Stimulated activated CD8-positive, alpha-beta memory T cell treated with anti-CD3 and anti-CD28 coated beads, Interleukin-12 subunit alpha, Interleukin-12 subunit beta, amount 100 ng/mL, for 1 hour (primary cell): ENCODE measurements around the gene NTMT1.

Experiments
- DNase-seq: peaks from one replicate; pipeline ENCODE4 v3.0.0-alpha.2; 2020; ENCODE audit warnings: low read depth

Gene NTMT1

GRCh38 chr9:129637102-129637501, 11.1 kb downstream of the NTMT1 start:
- no peak for DNase-seq

- no peak for DNase-seq
Measured at GRCh38 chr9:129637673-129638439, 11.9 kb downstream of the NTMT1 start.

DNA sequence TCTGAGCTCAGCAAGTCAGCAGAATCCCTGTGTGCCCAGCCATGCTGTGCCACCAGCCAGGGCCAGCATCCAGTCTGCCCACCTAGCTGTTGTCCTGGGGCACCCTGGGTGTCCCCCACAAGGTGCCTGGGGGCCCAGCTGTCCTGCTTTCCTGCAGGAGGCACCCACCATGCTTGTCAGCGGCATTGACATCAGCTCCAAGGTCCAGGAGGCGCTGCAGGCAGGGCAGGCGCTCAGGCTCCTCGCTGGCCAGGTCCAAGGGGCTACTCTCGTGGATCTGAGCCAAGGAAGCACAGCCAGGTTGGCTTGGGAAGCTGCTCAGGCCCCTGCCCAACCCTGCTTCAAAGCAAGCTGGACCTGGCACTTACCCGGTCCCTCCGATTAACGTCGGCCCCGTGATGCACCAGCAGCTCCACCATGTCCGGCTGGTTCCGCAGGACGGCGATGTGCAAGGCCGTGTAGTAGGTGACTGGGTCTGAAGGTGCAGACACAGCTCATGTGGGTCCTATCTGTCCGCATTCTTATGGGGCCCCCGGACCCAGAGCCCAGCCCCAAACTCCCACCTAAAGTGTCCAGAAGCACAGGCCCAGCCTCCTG, 13.2 kb downstream of the NTMT1 start:
- DNase-seq, result no peak

DNA sequence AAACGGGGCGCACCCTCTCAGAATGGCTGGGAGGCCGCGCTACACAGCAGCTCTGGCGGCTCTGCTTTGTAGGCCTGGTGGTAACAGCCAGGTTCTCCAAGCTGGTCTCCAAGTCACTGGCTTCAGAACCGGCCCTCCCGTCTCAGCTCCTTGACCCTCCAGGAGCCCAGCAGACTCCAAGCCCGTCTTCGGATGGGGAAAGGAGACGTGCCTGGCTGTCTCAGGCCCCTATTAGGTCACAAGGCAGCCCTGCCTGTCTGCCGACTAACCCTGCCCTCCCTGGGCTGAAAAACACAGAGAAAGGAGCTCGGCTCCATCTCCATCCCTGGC, 13.8 kb downstream of the NTMT1 start:
- DNase-seq, result no peak

DNA sequence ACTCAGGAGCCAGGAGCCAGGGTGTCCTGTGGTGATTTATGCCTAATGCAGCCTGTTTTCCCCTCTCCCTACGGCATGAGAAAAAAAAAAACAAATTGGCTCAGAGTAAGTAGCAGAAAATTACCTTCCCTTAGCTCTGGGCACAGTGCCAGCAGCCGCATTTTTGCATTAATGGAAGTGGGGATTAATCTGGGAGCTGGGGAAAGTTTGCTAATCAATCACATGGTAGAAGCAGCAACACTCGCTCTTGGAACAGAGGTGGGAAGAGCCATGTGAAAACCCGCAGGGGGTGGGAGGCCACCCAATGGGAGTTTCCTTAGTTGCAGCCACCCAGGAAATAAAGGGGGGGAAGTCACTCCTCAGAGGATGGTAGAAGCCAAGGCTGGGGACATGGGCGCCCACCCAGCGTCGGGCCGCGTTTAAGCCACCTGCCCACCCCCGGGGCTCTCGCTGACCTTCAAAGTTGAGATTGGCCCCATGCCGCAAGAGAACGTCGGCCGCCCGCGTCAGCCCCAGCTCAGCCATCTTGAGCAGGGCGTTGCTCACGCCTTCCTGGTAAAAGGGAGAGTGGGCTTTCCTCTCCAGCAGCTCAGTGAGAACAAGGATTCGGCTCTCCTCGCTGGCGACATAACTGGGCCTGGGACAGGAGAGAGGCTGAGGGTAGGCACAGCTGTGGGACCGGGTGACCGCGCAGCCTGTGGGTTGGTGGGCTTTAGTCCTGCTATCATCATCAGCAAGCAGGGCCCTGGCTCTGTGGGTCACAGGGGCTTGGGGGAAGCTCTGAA, 14.3 kb downstream of the NTMT1 start:
- DNase-seq, result no peak

- DNase-seq, result no peak
Measured at GRCh38 chr9:129640871-129641749, 15.1 kb downstream of the NTMT1 start.

GRCh38 chr9:129641750-129642585, 16.0 kb downstream of the NTMT1 start, which contains the start of gene ASB6:
TSS of gene ASB6 (minus strand) at chr9:129642151. CDS start at chr9:129641999, 152 bp downstream.
- peak; percentile 88 for DNase-seq

DNA sequence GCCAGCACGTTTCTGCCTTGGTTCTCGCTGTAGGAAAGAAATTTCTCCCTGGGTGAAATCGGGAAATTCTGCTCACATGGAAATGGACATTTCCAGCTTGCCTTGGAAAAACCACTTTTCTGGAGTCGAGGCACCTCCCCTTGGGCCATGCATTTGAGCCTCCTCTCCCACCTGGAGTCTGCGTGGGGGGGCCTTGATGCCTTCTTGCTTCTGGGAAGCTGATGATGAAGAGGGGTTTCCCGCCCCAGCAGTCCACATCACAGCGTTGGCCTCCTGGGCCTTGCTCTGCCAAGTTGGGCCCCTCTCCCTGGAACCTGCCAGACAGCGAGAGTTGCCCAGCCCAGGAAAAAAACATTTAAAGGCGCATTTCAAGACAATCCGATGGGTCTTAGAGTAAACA, 17.7 kb downstream of the NTMT1 start:
- no peak for DNase-seq

GRCh38 chr9:129644365-129644764, 18.4 kb downstream of the NTMT1 start:
- no peak for DNase-seq

DNA sequence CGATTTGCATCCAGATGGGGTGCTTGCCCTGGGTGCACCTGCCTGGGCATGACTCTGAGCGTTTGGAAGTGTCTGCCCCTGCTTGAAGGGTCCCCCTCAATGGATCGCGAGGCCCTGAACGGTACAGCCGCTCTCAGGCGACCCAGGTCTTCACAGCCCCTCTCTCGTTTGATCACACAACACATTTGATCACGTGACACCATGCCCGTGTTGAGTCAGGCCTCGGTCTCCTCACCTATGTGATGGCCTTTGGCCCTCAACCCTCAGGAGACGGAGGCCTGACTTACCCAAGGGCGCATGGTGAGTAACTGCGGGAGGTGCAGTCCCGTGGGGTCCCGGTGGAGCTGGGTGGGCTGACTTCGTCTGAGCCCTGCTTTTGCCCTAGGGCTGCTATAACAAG, 18.9 kb downstream of the NTMT1 start:
- DNase-seq, result no peak

GRCh38 chr9:129646252-129646651, 20.3 kb downstream of the NTMT1 start:
- DNase-seq, result no peak

- DNase-seq, result no peak
Measured at GRCh38 chr9:129646654-129647053, 20.7 kb downstream of the NTMT1 start.

- DNase-seq, result no peak
Measured at GRCh38 chr9:129647635-129648034, 21.7 kb downstream of the NTMT1 start.

DNA sequence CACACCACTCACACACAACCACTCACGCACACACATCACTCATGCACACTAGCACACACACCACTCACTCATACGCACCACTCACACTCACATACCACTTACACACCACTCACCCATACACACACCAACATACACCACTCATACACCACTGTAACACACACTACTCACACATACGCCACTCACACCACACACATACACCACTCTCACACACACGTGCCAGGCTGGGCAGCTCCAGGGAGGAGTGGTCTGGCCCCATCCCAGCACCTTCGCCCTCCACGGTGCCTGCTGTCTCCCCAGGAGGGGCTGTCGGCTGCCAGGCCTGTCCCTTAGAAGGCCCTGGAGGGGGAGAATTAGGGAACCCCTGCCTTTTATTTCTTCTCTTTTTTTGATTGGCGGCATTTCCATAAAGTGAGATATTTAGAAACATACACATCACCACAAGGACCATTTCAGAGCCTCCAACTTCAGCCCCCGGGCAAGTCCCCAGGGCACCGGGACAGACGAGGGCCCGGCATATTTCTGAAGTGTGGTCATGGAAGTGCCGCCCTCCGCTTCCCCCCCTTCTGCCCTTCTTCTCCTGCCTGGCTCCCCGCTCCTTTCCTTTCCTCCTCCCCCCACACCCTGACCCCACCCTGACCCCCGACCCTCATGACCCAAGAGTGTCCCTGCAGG, 22.3 kb downstream of the NTMT1 start:
- no peak for DNase-seq

DNA sequence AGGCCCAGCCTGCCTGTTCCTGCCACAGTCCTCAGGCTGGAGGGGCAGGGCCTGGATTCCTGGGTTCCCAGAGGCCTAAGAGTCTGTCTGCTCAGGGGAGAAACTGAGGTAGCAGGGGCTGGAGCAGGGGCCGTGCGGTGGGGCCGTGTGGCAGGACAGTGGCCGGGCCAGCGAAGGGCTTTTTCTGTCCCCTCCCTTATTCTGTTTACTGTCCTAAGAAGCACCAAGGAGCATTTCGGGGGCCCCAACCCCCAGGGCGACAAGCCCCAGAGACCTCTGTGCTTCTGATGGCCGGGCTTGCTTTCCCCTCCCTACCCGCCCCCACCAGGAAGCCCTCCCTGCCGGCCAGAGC, 22.8 kb downstream of the NTMT1 start:
- DNase-seq, result no peak

- DNase-seq, result no peak
Measured at GRCh38 chr9:129649726-129650679, 24.0 kb downstream of the NTMT1 start.

GRCh38 chr9:129650680-129651235, 24.8 kb downstream of the NTMT1 start:
- DNase-seq, result no peak

DNA sequence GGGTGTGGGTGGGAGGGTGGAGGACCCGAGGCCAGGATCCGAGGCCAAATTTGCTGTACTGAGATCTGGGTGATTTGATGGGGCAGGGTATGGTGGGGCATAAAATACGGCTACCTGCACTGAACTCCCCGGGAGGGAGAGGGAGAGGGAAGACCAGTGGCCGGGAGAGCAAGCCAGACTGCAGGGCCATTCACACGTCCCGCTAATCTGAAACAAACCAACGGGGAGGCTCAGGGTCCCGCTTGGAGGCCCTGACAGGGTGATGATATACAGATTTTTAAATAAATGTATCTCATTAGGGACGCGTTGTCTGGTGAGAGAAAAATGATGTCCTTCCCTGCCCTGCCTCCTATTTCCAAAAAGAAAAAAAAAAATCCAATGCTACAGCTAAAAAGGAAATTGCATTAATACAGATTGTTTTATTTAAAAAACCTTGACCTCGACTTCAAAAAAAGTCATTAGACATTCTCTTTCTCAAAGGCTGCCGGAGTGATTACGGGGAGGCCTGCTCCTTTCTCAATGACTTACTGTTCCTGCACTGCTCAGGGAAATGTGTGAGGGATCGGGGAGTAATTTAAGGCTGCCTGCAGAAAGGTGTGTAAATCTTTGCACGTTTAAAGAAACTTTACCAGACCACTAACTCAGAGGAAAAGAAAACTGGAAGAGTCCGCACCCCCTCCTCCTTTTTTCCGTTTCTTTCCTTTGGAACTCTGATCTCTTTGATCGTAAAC, 28.0 kb downstream of the NTMT1 start:
- DNase-seq, result no peak
